ENCODE measurements around the gene PSMD8.

GRCh38 chr19:38384209-38385027 is 10.0 kb downstream of the PSMD8 start:
- TF ChIP-seq EZH2 (IDR thresholded peaks at IDR 0.05), result no peak
- TF ChIP-seq POLR2AphosphoS5 (IDR thresholded peaks at IDR 0.05; ENCODE audit: borderline replicate concordance, low read depth, low read length), result no peak; the same call in 1 of the 2 replicates

Measured in SK-N-MC (cell line).